ENCODE results near the gene MUC4. TPM values are rescaled to one million over a fixed set of nuclear protein-coding genes. Genes with fewer than 3 reads are reported as not detected.

MUC4 gene
- total RNA-seq, 4 donors from 2014 or later: 5.8 to 23.1 (median 13.0) TPM

- no peak overlapping the region for H3K27ac ChIP-seq
- peaks cover 0 to 6% (median 0%) of the 10 kb centered on the region in 4 donors for H3K4me1 ChIP-seq
- no peaks in the 10 kb centered on the region for H3K36me3 ChIP-seq
- H3K9me3 ChIP-seq: no peaks in the 10 kb centered on the region
- DNase-seq: no peak
- no peak for TF ChIP-seq POLR2A (IDR thresholded peaks at IDR 0.05)
- TF ChIP-seq CTCF (IDR thresholded peaks at IDR 0.05): no peak
- H3K4me3 ChIP-seq: no peak overlapping the region
- no peaks in the 10 kb centered on the region for H3K27me3 ChIP-seq
Observed at GRCh38 chr3:195754906-195755305, 56.8 kb downstream of the MUC4 start.

DNA sequence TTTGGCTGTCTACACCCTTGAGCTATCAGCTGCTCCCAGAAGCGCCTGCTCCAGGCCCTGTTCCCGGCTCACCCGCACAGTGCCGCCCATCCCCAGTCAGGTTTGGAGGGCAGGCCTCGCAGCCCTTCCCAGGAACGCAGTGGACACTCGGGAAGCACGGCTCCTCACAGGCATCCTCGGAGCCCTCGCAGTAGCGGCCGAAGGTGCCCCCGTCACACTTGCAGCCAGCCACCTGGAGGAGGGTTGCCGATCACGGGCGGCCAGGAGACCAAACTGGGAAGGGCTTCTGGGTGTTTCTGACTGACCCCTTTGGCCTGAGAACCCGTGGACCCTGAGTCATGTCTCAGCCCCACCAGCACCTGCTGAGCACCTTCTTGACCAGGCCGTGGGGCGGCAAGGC, 57.6 kb downstream of the MUC4 start:
- H3K36me3 ChIP-seq: no peaks in the 10 kb centered on the region
- peaks cover 0 to 6% (median 0%) of the 10 kb centered on the region in 4 donors for H3K4me1 ChIP-seq
- TF ChIP-seq CTCF (IDR thresholded peaks at IDR 0.05) (no peak), POLR2A (IDR thresholded peaks at IDR 0.05) (no peak)
- H3K4me3 ChIP-seq: no peak overlapping the region
- no peaks in the 10 kb centered on the region for H3K9me3 ChIP-seq
- peak in 1 of 3 donors; percentile 21 for DNase-seq
- H3K27me3 ChIP-seq: no peaks in the 10 kb centered on the region
- no peak overlapping the region for H3K27ac ChIP-seq

DNA sequence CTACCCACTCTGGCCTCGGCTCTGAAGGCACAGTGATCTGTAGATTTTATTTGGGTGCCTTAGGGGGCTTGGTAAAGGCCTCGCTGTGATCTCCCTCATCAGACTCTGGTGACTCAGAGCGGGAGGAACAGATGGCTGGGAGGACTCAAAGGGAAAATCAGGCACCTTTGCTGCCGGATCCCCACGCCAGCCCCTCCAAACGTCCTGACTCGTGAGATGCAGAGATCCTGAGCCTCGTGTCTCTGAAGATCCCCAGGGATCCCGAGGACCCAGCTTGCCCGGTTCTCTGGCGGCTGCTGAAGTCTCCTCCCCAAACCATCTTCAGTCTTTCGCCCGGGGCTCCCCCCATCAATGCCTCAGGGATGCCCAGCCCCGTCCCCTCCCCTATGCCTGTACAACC, 58.1 kb downstream of the MUC4 start:
- H3K27ac ChIP-seq: no peak overlapping the region
- H3K27me3 ChIP-seq: no peaks in the 10 kb centered on the region
- no peak overlapping the region for H3K4me3 ChIP-seq
- no peaks in the 10 kb centered on the region for H3K9me3 ChIP-seq
- peaks cover 0 to 6% (median 0%) of the 10 kb centered on the region in 4 donors for H3K4me1 ChIP-seq
- no peaks in the 10 kb centered on the region for H3K36me3 ChIP-seq
- no peak for TF ChIP-seq CTCF (IDR thresholded peaks at IDR 0.05)
- TF ChIP-seq POLR2A (IDR thresholded peaks at IDR 0.05): no peak
- DNase-seq: peak in 1 of 3 donors; percentile 30

- Histone ChIP-seq H3K4me1 (peaks cover 0 to 11% (median 5%) of the 10 kb centered on the region in 4 donors), H3K27ac (no peak overlapping the region), H3K4me3 (no peak overlapping the region), H3K9me3 (no peaks in the 10 kb centered on the region), H3K36me3 (no peaks in the 10 kb centered on the region), H3K27me3 (no peaks in the 10 kb centered on the region)
- DNase-seq: peak in 1 of 3 donors; percentile 42
- TF ChIP-seq CTCF (IDR thresholded peaks at IDR 0.05): no peak
- no peak for TF ChIP-seq POLR2A (IDR thresholded peaks at IDR 0.05)
Observed at GRCh38 chr3:195752546-195753331, 59.0 kb downstream of the MUC4 start.

DNA sequence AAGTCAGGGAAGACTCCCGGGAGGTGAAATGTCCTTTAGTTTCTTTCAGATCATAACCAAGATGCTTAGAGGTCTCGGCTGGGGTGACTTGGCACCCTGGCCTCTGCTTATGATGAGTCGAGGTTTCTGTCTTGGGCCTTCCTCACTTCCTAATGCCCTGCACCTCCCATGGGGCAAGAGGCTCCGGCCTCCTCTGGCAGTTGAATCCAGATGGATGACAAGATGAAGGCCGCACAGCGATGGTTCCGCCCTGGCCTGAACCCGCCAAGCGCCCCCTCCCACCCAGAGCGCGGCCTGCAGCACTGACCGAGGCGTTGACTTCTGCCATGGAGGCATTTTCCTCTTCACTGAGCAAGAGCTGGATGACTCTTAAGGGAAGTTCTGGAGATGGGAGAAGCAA, 59.7 kb downstream of the MUC4 start:
- TF ChIP-seq POLR2A (IDR thresholded peaks at IDR 0.05): no peak
- TF ChIP-seq CTCF (IDR thresholded peaks at IDR 0.05): no peak
- Histone ChIP-seq H3K27me3 (no peaks in the 10 kb centered on the region), H3K27ac (no peak overlapping the region), H3K4me1 (peaks cover 0 to 9% (median 5%) of the 10 kb centered on the region in 4 donors), H3K9me3 (no peaks in the 10 kb centered on the region), H3K36me3 (no peaks in the 10 kb centered on the region), H3K4me3 (no peak overlapping the region)
- peak in 1 of 3 donors; percentile 40 for DNase-seq

All from Peyer's patch (tissue), 4 donors.